ENCODE measurements around the gene IGF1R.

Gene IGF1R

GRCh38 chr15:98711810-98712209 is 63.5 kb downstream of the IGF1R start:
- H3K27ac ChIP-seq = no peak overlapping the region
- TF ChIP-seq ZFX (IDR thresholded peaks at IDR 0.05) (no peak), CTCF (conservative IDR thresholded peaks at IDR 0.05) (no peak)

GRCh38 chr15:98712845-98713584 is 64.7 kb downstream of the IGF1R start:
- TF ChIP-seq ZFX (IDR thresholded peaks at IDR 0.05) (no peak), CTCF (conservative IDR thresholded peaks at IDR 0.05) (no peak)
- peak overlapping the region; percentile 16; the same call in 1 of the 2 replicates for H3K27ac ChIP-seq

- H3K27ac ChIP-seq = peak overlapping the region; percentile 16; the same call in 1 of the 2 replicates
- TF ChIP-seq CTCF (conservative IDR thresholded peaks at IDR 0.05) = no peak
- no peak for TF ChIP-seq ZFX (IDR thresholded peaks at IDR 0.05)
Measured at GRCh38 chr15:98713585-98714001, 65.3 kb downstream of the IGF1R start.

- H3K27ac ChIP-seq = no peak overlapping the region
- TF ChIP-seq CTCF (conservative IDR thresholded peaks at IDR 0.05) (no peak), ZFX (IDR thresholded peaks at IDR 0.05) (no peak)
Measured at GRCh38 chr15:98714922-98715321, 66.6 kb downstream of the IGF1R start.

GRCh38 chr15:98715401-98715800 is 67.1 kb downstream of the IGF1R start:
- no peak for TF ChIP-seq CTCF (conservative IDR thresholded peaks at IDR 0.05)
- TF ChIP-seq ZFX (IDR thresholded peaks at IDR 0.05) = no peak
- H3K27ac ChIP-seq = no peak overlapping the region

GRCh38 chr15:98715890-98716443 is 67.6 kb downstream of the IGF1R start:
- no peak for TF ChIP-seq CTCF (conservative IDR thresholded peaks at IDR 0.05)
- TF ChIP-seq ZFX (IDR thresholded peaks at IDR 0.05) = no peak
- H3K27ac ChIP-seq = no peak overlapping the region

GRCh38 chr15:98717371-98717770 is 69.0 kb downstream of the IGF1R start:
- TF ChIP-seq CTCF (conservative IDR thresholded peaks at IDR 0.05) (no peak), ZFX (IDR thresholded peaks at IDR 0.05) (no peak)
- no peak overlapping the region for H3K27ac ChIP-seq
